Fibroblast of pulmonary artery (primary cell): ENCODE measurements around the gene MGMT.
A peak's percentile ranks its signal among the peaks of the same experiment; 100 is the strongest.

ENCODE experiments used
- DNase-seq: peaks from one replicate; pipeline ENCODE4 v3.0.0-alpha.2; 2010; ENCODE audit warnings: low read depth
- H3K4me3 ChIP-seq: replicated peaks from 2 replicates; pipeline ENCODE4 v1.5.1; 2011; ENCODE audit warnings: low read depth, mild to moderate bottlenecking, control low read depth, low read length, moderate library complexity
- TF ChIP-seq, protein P1 (sequence below): IDR thresholded peaks from 2 replicates; pipeline ENCODE4 v1.5.1; 2011; ENCODE audit warnings: mild to moderate bottlenecking, control low read depth, low read length, inconsistent platforms; ENCODE audit errors: missing control alignments

MGMT gene

DNA sequence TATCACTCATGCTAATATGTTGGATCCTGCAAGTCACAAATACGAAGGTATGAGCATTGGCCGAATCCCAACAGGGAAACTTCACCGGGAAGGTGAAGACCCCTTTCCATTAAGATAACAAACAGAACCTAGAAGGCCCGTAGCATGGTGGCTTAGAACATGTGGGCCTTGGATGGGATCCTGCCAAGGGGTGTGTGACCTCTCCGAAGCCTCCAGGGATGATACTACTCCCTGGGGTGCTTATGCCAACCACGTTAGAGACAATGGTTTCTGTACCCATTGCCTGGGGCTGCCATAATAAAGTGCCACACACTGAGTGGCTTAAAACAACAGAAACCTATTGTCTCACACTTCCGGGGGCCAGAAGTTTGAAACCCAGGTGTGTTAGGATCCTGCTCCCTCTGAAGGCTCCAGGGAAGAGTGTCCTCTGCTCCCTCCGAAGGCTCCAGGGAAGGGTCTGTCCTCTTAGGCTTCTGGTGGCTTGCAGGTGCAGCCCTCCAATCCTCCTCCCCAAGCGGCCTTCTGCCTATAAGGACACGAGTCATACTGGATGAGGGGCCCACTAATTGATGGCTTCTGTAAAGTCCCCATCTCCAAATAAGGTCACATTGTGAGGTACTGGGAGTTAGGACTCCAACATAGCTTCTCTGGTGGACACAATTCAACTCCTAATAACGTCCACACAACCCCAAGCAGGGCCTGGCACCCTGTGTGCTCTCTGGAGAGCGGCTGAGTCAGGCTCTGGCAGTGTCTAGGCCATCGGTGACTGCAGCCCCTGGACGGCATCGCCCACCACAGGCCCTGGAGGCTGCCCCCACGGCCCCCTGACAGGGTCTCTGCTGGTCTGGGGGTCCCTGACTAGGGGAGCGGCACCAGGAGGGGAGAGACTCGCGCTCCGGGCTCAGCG is 992 bp upstream of the MGMT start:
- H3K4me3 ChIP-seq: peak overlapping the region; percentile 55
- TF ChIP-seq, protein P1, sequence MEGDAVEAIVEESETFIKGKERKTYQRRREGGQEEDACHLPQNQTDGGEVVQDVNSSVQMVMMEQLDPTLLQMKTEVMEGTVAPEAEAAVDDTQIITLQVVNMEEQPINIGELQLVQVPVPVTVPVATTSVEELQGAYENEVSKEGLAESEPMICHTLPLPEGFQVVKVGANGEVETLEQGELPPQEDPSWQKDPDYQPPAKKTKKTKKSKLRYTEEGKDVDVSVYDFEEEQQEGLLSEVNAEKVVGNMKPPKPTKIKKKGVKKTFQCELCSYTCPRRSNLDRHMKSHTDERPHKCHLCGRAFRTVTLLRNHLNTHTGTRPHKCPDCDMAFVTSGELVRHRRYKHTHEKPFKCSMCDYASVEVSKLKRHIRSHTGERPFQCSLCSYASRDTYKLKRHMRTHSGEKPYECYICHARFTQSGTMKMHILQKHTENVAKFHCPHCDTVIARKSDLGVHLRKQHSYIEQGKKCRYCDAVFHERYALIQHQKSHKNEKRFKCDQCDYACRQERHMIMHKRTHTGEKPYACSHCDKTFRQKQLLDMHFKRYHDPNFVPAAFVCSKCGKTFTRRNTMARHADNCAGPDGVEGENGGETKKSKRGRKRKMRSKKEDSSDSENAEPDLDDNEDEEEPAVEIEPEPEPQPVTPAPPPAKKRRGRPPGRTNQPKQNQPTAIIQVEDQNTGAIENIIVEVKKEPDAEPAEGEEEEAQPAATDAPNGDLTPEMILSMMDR: no peak
- DNase-seq: no peak

DNA sequence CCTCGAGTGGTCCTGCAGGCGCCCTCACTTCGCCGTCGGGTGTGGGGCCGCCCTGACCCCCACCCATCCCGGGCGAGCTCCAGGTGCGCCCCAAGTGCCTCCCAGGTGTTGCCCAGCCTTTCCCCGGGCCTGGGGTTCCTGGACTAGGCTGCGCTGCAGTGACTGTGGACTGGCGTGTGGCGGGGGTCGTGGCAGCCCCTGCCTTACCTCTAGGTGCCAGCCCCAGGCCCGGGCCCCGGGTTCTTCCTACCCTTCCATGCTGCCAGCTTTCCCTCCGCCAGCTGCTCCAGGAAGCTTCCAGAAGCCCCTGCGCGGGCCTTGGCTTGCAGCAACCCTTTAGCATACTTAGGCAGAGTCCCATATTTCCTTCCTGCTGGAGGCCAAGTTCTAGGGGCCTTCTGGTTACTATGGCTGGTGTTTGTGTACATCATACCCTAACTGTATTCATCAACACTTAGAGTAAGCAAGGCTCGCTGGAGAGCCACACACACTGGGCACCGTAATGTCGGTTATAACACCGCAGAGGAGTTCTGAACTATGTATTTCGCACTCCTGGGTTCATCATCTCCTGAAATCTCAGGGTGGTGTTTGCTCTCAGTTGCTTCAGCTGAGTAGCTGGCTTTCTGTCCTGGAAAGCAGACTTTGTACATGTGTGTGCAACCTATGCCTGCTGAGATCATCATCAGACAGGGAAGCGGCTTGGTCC is 471 bp downstream of the MGMT start:
- peak overlapping the region; percentile 69 for H3K4me3 ChIP-seq
- peak; percentile 24 for DNase-seq
- TF ChIP-seq, protein P1: no peak

DNA sequence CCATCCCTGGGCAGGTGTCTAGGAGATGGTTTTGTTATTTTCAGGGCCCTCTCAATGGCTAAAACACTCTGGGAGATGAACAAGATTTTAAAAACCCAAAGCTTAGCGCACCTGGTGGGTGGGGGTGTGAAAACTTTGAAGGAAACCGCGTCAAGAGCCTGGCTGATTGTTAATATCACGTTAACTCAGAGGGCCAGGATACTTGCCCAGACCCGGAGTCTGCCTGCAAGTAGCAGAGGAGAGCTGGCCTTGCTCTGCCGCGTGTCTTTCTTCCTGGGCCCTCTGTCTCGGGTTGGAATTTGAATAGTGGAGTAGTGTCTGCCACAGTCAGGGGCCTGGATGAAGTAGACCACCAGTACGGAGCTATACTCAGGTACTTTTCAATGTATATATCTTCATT is 1.1 kb downstream of the MGMT start:
- DNase-seq: no peak
- TF ChIP-seq, protein P1: no peak
- no peak overlapping the region for H3K4me3 ChIP-seq

DNA sequence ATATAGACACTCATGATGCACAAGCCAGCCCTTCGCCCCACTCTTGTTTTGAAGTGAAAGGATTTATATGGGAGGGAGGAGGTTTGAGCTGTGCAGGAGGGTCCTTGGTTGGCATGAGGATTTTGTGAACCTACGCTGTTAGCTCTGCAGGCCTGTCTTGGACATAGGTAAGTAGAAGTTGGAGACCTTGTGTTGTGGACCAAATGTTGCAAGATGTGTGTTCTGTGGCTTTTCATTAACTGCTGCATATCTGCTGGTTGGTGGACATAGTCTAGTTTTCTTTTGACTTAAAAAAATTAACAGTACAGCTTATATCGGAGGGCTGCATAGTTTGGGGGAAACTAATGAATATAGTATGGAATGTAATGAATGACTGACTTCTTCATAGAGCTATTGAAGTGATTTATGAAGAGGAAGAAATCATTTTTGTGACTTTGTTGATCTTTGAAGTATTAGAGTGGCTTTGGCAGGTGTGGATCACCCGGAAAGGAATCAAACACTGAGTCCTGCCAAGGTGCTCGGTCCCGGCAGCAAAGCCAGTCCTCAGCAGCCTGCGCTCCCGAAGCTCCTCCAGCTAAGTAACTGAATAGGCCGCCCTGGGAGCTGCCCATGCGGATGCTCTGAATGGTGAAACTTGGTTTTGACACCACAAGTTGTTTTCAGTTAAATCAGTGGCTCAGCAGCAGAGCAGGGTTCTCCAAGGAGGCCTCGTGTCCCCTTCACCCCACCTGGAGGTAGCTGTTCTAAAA is 3.2 kb downstream of the MGMT start:
- no peak for DNase-seq
- TF ChIP-seq, protein P1: no peak
- no peak overlapping the region for H3K4me3 ChIP-seq

DNA sequence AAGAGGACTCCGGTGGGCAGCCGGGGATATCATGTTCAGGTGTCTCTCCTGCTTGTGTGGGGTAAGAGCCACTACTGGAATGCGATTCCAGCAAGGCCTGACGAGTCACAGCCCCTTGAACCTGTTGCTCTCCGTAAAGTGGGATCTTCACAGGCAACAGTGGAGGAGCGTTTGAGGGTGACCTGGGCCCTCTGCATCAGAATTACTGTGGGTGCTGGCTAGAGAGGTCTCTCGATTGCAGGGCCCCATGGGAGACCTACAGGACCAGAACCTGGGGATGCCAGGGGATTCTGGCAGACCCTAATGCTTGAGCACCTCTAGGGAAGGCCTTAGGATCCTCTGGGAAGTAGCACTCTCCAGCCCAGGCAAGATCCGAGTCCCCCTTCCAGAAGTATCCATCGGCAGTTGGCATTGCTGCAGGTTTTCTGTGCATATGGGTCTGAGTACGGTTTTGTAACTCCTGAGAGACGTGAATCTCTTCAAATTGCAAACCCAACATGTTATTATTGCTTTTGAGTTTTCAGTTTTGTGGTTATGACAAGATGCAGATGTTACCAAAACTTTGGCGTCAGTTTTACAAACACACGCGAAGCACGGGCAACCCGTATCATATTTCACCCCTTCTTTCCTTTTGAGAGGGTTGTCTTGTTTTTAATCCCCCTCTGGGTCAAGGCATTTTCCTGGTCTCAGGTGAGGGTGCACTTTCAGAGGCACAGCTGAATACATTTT is 4.6 kb downstream of the MGMT start:
- TF ChIP-seq, protein P1: no peak
- DNase-seq: no peak
- H3K4me3 ChIP-seq: no peak overlapping the region
